Small intestine (tissue), 7 donors: Measurements from ENCODE around the gene PABPC1L2B. TPM values are rescaled to one million over a fixed set of nuclear protein-coding genes. Genes with fewer than 3 reads are reported as not detected.

ENCODE experiments used
- DNase-seq, 2 donors: peaks; one replicate each; pipeline versions ENCODE4 v3.0.0 to v3.0.0-alpha.2; 2013
- FAIRE-seq: peaks from 2 replicates; lab custom pipeline; 2012; peaks lifted over from hg19 to GRCh38; lab: Jason Lieb, UNC
- H3K27ac ChIP-seq, 3 donors: one replicate each; pipeline ENCODE4 v1.5.1; 2013; ENCODE audit warnings: low read length in 2 of 3, mild to moderate bottlenecking in 2 of 3, control low read depth in 1 of 3, inconsistent platforms in 1 of 3, low read depth in 1 of 3, moderate library complexity in 1 of 3
- H3K27me3 ChIP-seq, 3 donors: one replicate each; pipeline ENCODE4 v1.6.1; 2013; ENCODE audit warnings: low read length in 3 of 3, inconsistent platforms in 1 of 3; ENCODE audit not compliant: control insufficient read depth in 3 of 3, insufficient read depth in 3 of 3
- H3K36me3 ChIP-seq, 3 donors: one replicate each; pipeline ENCODE4 v1.6.1; 2013; ENCODE audit warnings: low read length in 3 of 3, inconsistent platforms in 1 of 3, low read depth in 1 of 3, mild to moderate bottlenecking in 1 of 3, moderate library complexity in 1 of 3; ENCODE audit not compliant: control insufficient read depth in 3 of 3, insufficient read depth in 2 of 3
- H3K4me1 ChIP-seq, 3 donors: one replicate each; pipeline ENCODE4 v1.6.1; 2013; ENCODE audit warnings: low read length in 2 of 3, inconsistent platforms in 1 of 3, low read depth in 1 of 3, mild to moderate bottlenecking in 1 of 3, moderate library complexity in 1 of 3; ENCODE audit not compliant: control insufficient read depth in 3 of 3, insufficient read depth in 2 of 3
- H3K4me3 ChIP-seq, 3 donors: one replicate each; pipeline ENCODE4 v1.5.1; 2013; ENCODE audit warnings: low read length in 3 of 3, control low read depth in 1 of 3, inconsistent platforms in 1 of 3, low read depth in 1 of 3, mild to moderate bottlenecking in 1 of 3, moderate library complexity in 1 of 3
- H3K9me3 ChIP-seq, 2 donors: one replicate each; pipeline ENCODE4 v1.6.1; 2013; ENCODE audit warnings: low read depth in 1 of 2, low read length in 1 of 2; ENCODE audit not compliant: control insufficient read depth in 2 of 2, insufficient read depth in 1 of 2
- WGBS, 3 donors: extraction: QIAGEN DNeasy Blood & Tissue Kit; methylation state at CpG; one replicate each; pipeline ENCODE4 v1.1.7; 2013; 5-methylcytosine and 5-hydroxymethylcytosine counted together
- polyA plus RNA-seq, 4 donors: library from polyadenylated mRNA; stranded (reverse) in 3 of 4; unstranded in 1 of 4; fragments of 200-250 nt in 3 of 4; fragments of 120-200 nt in 1 of 4; gene quantifications; one replicate each; pipeline versions ENCODE4 v1.2.1 to v1.2.3, GENCODE V29; 2013
- donor health status: healthy with polysubstance abuse.
- donor health status: control.
- donor health status: control.
- donor health status: Bipolar disorder and iron deficiency.
- donor health status: healthy.

Gene PABPC1L2B
- polyA plus RNA-seq, 4 donors: 0.06 TPM; not detected in 3

DNA sequence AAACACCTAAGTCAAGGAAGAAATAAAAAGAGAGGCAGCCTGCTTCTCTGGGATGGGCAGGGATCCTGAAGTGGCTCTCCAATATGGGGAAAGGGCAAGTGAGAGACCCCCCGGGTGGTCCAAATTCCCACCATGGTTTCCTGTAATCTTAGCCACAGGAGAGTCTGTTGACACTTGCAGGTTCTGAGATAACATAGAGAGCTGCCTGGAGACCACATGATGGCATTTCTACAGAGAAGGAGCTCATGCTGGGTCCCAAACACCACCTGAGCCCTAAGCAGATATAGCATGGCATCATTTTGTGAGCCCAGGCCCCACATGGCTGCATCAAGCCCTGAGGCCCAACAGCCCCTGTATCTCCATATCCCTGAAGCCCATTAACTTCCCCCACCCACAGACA lies 26.1 kb downstream of the PABPC1L2B start:
- H3K27me3 ChIP-seq: no peaks in the 10 kb centered on the region
- H3K4me3 ChIP-seq: no peak overlapping the region
- no peak overlapping the region for H3K27ac ChIP-seq
- DNase-seq (no peak), FAIRE-seq (no peak)
- no peaks in the 10 kb centered on the region for H3K4me1 ChIP-seq
- peaks cover 0 to 3% of the 10 kb centered on the region in 2 donors for H3K9me3 ChIP-seq
- 27 to 48% (median 29%) methylated on average over 1 of the region's 1 CpG for WGBS, 3 donors
- no peaks in the 10 kb centered on the region for H3K36me3 ChIP-seq

Other genes starting within 250 kb of the PABPC1L2B start
- gene DMRTC1B, start 226.0 kb upstream of the PABPC1L2B start, polyA plus RNA-seq: 1 to 10 TPM in 1 of 4 donors, under 1 TPM in 1, not detected in 2; 0.70 to 1.8 TPM
- not detected for gene FAM236B, start 220.3 kb upstream of the PABPC1L2B start, polyA plus RNA-seq
- gene FAM236D, start 194.7 kb upstream of the PABPC1L2B start, polyA plus RNA-seq: not detected
- not detected for gene FAM236C, start 90.3 kb upstream of the PABPC1L2B start, polyA plus RNA-seq
- not detected for gene FAM236A, start 64.7 kb upstream of the PABPC1L2B start, polyA plus RNA-seq
- gene DMRTC1, start 59.1 kb upstream of the PABPC1L2B start, polyA plus RNA-seq: under 1 TPM in 1 of 4 donors, not detected in 3; 0.13 TPM
- gene PABPC1L2A, start 76.6 kb downstream of the PABPC1L2B start, polyA plus RNA-seq: under 1 TPM in 1 of 4 donors, not detected in 3; 0.15 TPM
- 1 to 10 TPM in 1 of 4 donors, under 1 TPM in 1, not detected in 2; 0.89 to 1.8 TPM for gene NAP1L2, start 211.9 kb downstream of the PABPC1L2B start, polyA plus RNA-seq